Anterior cingulate cortex (tissue), 58 donors: ENCODE results near the gene CCDC177.

Source experiments
- DNase-seq, 58 donors: peaks; one replicate each; lab custom pipeline; 2025; lab: John Stamatoyannopoulos, UW

The CCDC177 gene

GRCh38 chr14:69574263-69574953, at the start of gene CCDC177:
Gene CCDC177 (minus strand): TSS chr14:69574871. CDS start chr14:69573622, 1,249 bp downstream.
- DNase-seq = peak in 43 of 58 donors; percentile 4 to 71 (median 34)

GRCh38 chr14:69624136-69624535, 49.5 kb upstream of the CCDC177 start:
- DNase-seq = no peak

- no peak for DNase-seq
These were observed 46.3 kb upstream of the CCDC177 start for GRCh38 chr14:69620981-69621380.

- no peak for DNase-seq
These were observed 45.5 kb upstream of the CCDC177 start for GRCh38 chr14:69620211-69620611.

- DNase-seq = no peak
These were observed 44.3 kb upstream of the CCDC177 start for GRCh38 chr14:69619012-69619411.

GRCh38 chr14:69617796-69618195, 43.1 kb upstream of the CCDC177 start:
- DNase-seq = no peak

- DNase-seq = no peak
These were observed 41.7 kb upstream of the CCDC177 start for GRCh38 chr14:69616408-69616773.

- peak in 29 of 58 donors; percentile 7 to 65 (median 23) for DNase-seq
These were observed 41.1 kb upstream of the CCDC177 start for GRCh38 chr14:69615496-69616407.

GRCh38 chr14:69615121-69615495, 40.4 kb upstream of the CCDC177 start:
- DNase-seq = no peak

GRCh38 chr14:69614592-69614991, 39.9 kb upstream of the CCDC177 start:
- peak in 13 of 58 donors; percentile 5 to 43 (median 19) for DNase-seq

GRCh38 chr14:69613312-69614073, 38.8 kb upstream of the CCDC177 start:
- no peak for DNase-seq

- DNase-seq = no peak
These were observed 38.1 kb upstream of the CCDC177 start for GRCh38 chr14:69612783-69613130.

- peak in 18 of 58 donors; percentile 11 to 48 (median 34) for DNase-seq
These were observed 37.5 kb upstream of the CCDC177 start for GRCh38 chr14:69612014-69612782.

GRCh38 chr14:69611172-69612013, 36.7 kb upstream of the CCDC177 start, which contains the start of gene SUSD6:
Gene SUSD6 (plus strand): TSS chr14:69611596. CDS start chr14:69658593, 46,997 bp downstream.
- peak; percentile 46 to 97 (median 91) for DNase-seq

GRCh38 chr14:69610874-69611171, 36.2 kb upstream of the CCDC177 start:
- peak in 7 of 58 donors; percentile 30 to 63 (median 50) for DNase-seq

- peak in 4 of 58 donors; percentile 20 to 50 (median 38) for DNase-seq
These were observed 35.6 kb upstream of the CCDC177 start for GRCh38 chr14:69610020-69610873.

GRCh38 chr14:69606258-69607184, 31.9 kb upstream of the CCDC177 start:
- no peak for DNase-seq
